K562 (cell line): Measurements from ENCODE around the gene CPLX1. TPM values are rescaled to one million over a fixed set of nuclear protein-coding genes. Genes with fewer than 3 reads are reported as not detected.

Source experiments
- ATAC-seq: fragments of 200-7000 bp; cut with Tn5 transposase; 3 replicates; pipeline ENCODE4 v1.9.1; 2020; ENCODE audit warnings: moderate library complexity
- BruUV-seq: library from RNA; stranded (reverse); fragments of 400-500 nt; replicated peaks from 2 replicates; lab custom pipeline; 2021; lab: Mats Ljungman, UMichigan
- CTCF ChIA-PET: fragments of 300-600 bp; formaldehyde crosslinking; extraction: SDS; loops from one replicate; lab custom pipeline; 2021; ENCODE audit warnings: low intra/inter-chr PET ratio; lab: Yijun Ruan, JAX
- POLR2A ChIA-PET: fragments of 300-600, 350-650 bp; sonication (Branson Sonifier 250); formaldehyde crosslinking; extraction: SDS; loops from one replicate; lab custom pipeline; 2021; ENCODE audit warnings: antibody characterized with exemption, inconsistent platforms; lab: Yijun Ruan, JAX
- DNase-seq, 4 experiments: peaks; one replicate each; pipeline versions ENCODE4 v3.0.0 to v3.0.0-alpha.2; 2011 to 2018; ENCODE audit warnings: low spot score in 3 of 4, mixed read lengths in 3 of 4; ENCODE audit errors: extremely low read depth in 1 of 4
- FAIRE-seq: peaks from 2 replicates; lab custom pipeline; 2011; peaks lifted over from hg19 to GRCh38; lab: Jason Lieb, UNC
- H2AFZ ChIP-seq: 2 replicates; pipeline ENCODE4 v1.6.0; 2011; ENCODE audit warnings: low read depth, low read length, control low read depth, inconsistent platforms
- H3K27ac ChIP-seq: fragments of 200-600 bp; 3 replicates; pipeline ENCODE4 v1.8.0; 2011; ENCODE audit warnings: low read depth, mild to moderate bottlenecking, control low read depth, inconsistent platforms, low read length, moderate library complexity, mixed read lengths; ENCODE audit errors: extremely low read depth
- H3K27me3 ChIP-seq, 2 experiments: fragments of 300-600 bp in 1 of 2; 2 replicates in 1 of 2; 3 replicates in 1 of 2; pipeline versions ENCODE4 v1.6.0 to v1.8.0; 2011; ENCODE audit warnings: inconsistent platforms in 2 of 2, low read length in 2 of 2, mild to moderate bottlenecking in 1 of 2, mixed read lengths in 1 of 2, moderate library complexity in 1 of 2; ENCODE audit not compliant: control insufficient read depth in 2 of 2, insufficient read depth in 2 of 2
- H3K36me3 ChIP-seq: fragments of 300-600 bp; 3 replicates; pipeline ENCODE4 v1.8.0; 2011; ENCODE audit warnings: mild to moderate bottlenecking, low read length, inconsistent platforms; ENCODE audit not compliant: control insufficient read depth, insufficient read depth
- H3K4me1 ChIP-seq, 2 experiments: fragments of 200-600 bp in 1 of 2; replicated peaks in 1 of 2; 2 replicates in 1 of 2; 3 replicates in 1 of 2; pipeline versions ENCODE4 v1.5.1 to v1.8.0; 2011; ENCODE audit warnings: inconsistent platforms in 2 of 2, low read length in 2 of 2, mild to moderate bottlenecking in 1 of 2, mixed read lengths in 1 of 2, moderate library complexity in 1 of 2; ENCODE audit not compliant: control insufficient read depth in 2 of 2, insufficient read depth in 2 of 2
- H3K4me2 ChIP-seq: 2 replicates; pipeline ENCODE4 v1.6.1; 2011; ENCODE audit warnings: low read length, control low read depth, inconsistent platforms, mixed read lengths; ENCODE audit not compliant: insufficient read depth
- H3K4me3 ChIP-seq: fragments of 200-600 bp; sonication (generic), shearing (Covaris generic); 2 replicates; pipeline ENCODE4 v1.5.1; 2016; ENCODE audit warnings: control low read depth, inconsistent platforms
- H3K79me2 ChIP-seq: fragments of 200-600 bp; 3 replicates; pipeline ENCODE4 v1.8.0; 2011; ENCODE audit warnings: low read length, inconsistent platforms; ENCODE audit not compliant: control insufficient read depth, insufficient read depth
- H3K9ac ChIP-seq, 2 experiments: 2 replicates each; pipeline versions ENCODE4 v1.6.0 to v1.6.1; 2011; ENCODE audit warnings: low read depth in 2 of 2, low read length in 2 of 2, control low read depth in 1 of 2, inconsistent platforms in 1 of 2, mild to moderate bottlenecking in 1 of 2, mixed read lengths in 1 of 2; ENCODE audit not compliant: insufficient read depth in 1 of 2
- H3K9me1 ChIP-seq: one replicate; pipeline ENCODE4 v1.6.0; 2011; ENCODE audit warnings: inconsistent platforms, mild to moderate bottlenecking, low read length, moderate library complexity; ENCODE audit not compliant: control insufficient read depth, insufficient read depth
- H3K9me3 ChIP-seq: replicated peaks from 2 replicates; pipeline ENCODE4 v1.5.1; 2011; ENCODE audit warnings: low read depth, low read length, inconsistent platforms; ENCODE audit not compliant: control insufficient read depth, insufficient read depth
- H4K20me1 ChIP-seq: replicated peaks from 2 replicates; pipeline ENCODE4 v1.6.1; 2011; ENCODE audit warnings: low read length, inconsistent platforms, mixed read lengths; ENCODE audit not compliant: control insufficient read depth, insufficient read depth
- ARID2 ChIP-seq: fragments of 450-650 bp; IDR thresholded peaks from 2 replicates; pipeline ENCODE4 v1.6.1; 2017; ENCODE audit warnings: antibody characterized with exemption, mild to moderate bottlenecking
- PHF8 ChIP-seq: fragments of 200-600 bp; sonication (generic); IDR thresholded peaks from 2 replicates; pipeline ENCODE4 v1.6.1; 2012; ENCODE audit warnings: mixed run types, mild to moderate bottlenecking, inconsistent platforms, low read length, moderate library complexity, borderline replicate concordance
- ZNF224 ChIP-seq: sonication (generic); formaldehyde crosslinking; IDR thresholded peaks from 2 replicates; pipeline ENCODE4 v1.8.0; 2022; ENCODE audit warnings: mild to moderate bottlenecking, missing genetic modification reagents
- WGBS: fragments of 100-300 bp; shearing (Covaris generic); methylation state at CpG from one replicate; pipeline ENCODE4 v1.1.6; 2016; ENCODE audit warnings: low coverage, mixed read lengths; ENCODE audit not compliant: insufficient coverage; ENCODE audit errors: missing lambda C conversion rate; 5-methylcytosine and 5-hydroxymethylcytosine counted together
- in situ Hi-C: fragments of 300-500 bp; cut with MboI; formaldehyde crosslinking; loops from 4 replicates; pipeline ENCODE4 v1.15.0; 2018; ENCODE audit warnings: inconsistent platforms, mixed read lengths
- intact Hi-C: fragments of 100-400 bp; cut with micrococcal nuclease; formaldehyde crosslinking; loops from 2 replicates; pipeline ENCODE4 v1.14.2; 2022
- polyA plus RNA-seq, 8 experiments: library from polyadenylated mRNA; depleted of rRNA in 4 of 8; stranded (reverse) in 5 of 8; unstranded in 3 of 8; fragments of >200 nt; fragmentation: Nextera tagmentation in 2 of 8; fragmentation: Illumina TruSeq in 1 of 8; extraction: Ambion mirVana in 2 of 8; extraction: Trizol in 1 of 8; gene quantifications; 2 replicates each; pipeline versions ENCODE4 v1.2.1 to v1.2.3, GENCODE V29; 2011 to 2014; ENCODE audit warnings: inconsistent platforms in 1 of 8, missing spikeins in 1 of 8
- total RNA-seq, 7 experiments: library from RNA; depleted of rRNA in 6 of 7; stranded (reverse); fragments of >200 nt in 6 of 7; fragmentation: Illumina TruSeq in 2 of 7; extraction: Trizol in 2 of 7; gene quantifications; 2 replicates each; pipeline versions ENCODE4 v1.2.1 to v1.2.3, GENCODE V29; 2011 to 2021; ENCODE audit warnings: low replicate concordance in 1 of 7
- TF ChIP-seq, protein P1 (sequence below): sonication (generic); formaldehyde crosslinking; IDR thresholded peaks from 2 replicates; pipeline ENCODE4 v1.8.1; 2023; ENCODE audit warnings: mild to moderate bottlenecking, missing genetic modification reagents

CPLX1 gene
- total and polyA plus RNA-seq, 9 of the 15 experiments (the other 6 are each of a cell fraction or from before 2014, with no cell fraction given) = 0.03 to 3.3 (median 0.17) TPM; not detected in 2

DNA sequence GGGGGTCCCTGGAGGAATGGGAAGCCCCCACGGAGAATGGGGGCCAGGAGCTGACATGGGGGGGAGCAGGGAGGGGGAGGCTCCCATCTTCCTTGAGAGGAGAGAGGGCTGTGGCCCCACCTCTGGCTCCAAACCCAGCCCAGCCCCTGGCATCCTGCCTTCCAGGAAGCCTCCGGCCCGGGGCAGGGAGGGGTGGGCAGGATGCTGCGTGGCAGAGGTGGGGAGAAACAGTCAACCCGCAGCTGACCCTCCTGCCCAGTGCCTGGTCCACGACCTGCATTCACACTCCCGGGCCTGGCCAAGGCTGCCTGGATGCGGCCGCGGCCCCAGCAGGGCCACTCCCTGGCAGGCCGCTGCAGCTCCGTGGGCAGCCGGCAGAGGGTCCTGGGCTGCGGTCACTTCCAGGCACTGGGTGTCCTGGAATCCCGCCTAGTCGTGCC lies 39.0 kb downstream of the CPLX1 start:
- no peaks in the 10 kb centered on the region for H3K36me3 ChIP-seq
- BruUV-seq = no TSS peak
- TF ChIP-seq ZNF224 (CRISPR knock-in tag) (no peak), PHF8 (no peak)
- H3K9ac ChIP-seq = no peak overlapping the region
- DNase-seq (no peak), FAIRE-seq (no peak), ATAC-seq (no peak)
- POLR2A ChIA-PET = no interaction called here
- H2AFZ ChIP-seq = no peak overlapping the region
- intact Hi-C loops (no loop called here), in situ Hi-C loops (no loop called here)
- no peak overlapping the region for H3K27ac ChIP-seq
- peaks cover 0 to 10% of the 10 kb centered on the region in 2 experiments; a peak in 1 of 5 replicates for H3K27me3 ChIP-seq
- H3K4me3 ChIP-seq = no peak overlapping the region
- peaks cover 5 to 81% of the 10 kb centered on the region in 2 experiments; a peak in 4 of 5 replicates for H3K4me1 ChIP-seq
- no peaks in the 10 kb centered on the region for H3K79me2 ChIP-seq
- no peaks in the 10 kb centered on the region for H3K9me3 ChIP-seq
- H3K9me1 ChIP-seq = no peaks in the 10 kb centered on the region
- CTCF ChIA-PET = no interaction called here
- WGBS = 67% methylated on average over 10 of the region's 16 CpGs
- H4K20me1 ChIP-seq = no peaks in the 10 kb centered on the region
- no peak overlapping the region for H3K4me2 ChIP-seq

DNA sequence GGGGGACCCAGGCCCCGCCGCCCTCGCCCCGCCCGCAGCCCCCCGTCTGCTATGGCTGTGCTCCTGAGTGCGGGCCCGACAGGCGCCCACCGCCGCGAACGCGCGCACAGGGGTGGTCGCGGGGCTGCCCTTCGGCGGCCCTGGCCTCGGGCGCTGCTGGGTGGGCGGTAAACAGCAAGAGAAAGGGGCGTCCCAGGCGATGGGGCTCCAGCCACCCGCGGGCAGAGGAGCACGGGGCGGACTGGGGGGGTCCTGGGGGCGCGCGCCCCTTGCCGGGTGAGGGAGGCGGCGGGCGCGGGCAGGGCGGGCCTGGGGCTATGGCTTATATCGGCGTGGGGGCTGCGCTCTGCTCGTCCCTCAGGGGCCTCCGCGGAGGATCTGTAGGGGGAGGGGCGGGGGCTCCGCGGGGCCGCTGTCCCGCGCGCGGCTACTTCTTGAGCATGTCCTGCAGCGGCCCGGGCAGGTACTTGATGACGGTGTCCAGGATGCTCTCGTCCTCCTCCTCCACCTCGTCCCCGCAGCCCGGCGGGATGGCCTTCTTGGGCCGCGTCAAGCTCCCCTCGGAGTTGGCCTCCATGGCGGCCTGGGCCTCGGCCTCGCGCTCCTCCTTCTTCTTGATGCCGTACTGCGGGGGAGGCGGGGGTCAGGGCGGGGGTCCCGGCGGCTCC lies 39.7 kb downstream of the CPLX1 start:
- Histone ChIP-seq H3K9me3 (no peaks in the 10 kb centered on the region), H3K36me3 (peaks cover 4% of the 10 kb centered on the region; the same call in 1 of the 3 replicates), H3K79me2 (peaks cover 5% of the 10 kb centered on the region), H3K4me3 (no peak overlapping the region), H3K27me3 (0 out of 5 replicates have a peak, but pooled peaks cover 0 to 5% of the 10 kb centered on the region in 2 experiments), H3K9ac (no peak overlapping the region), H3K4me1 (peaks cover 5 to 78% of the 10 kb centered on the region in 2 experiments; a peak in 4 of 5 replicates), H2AFZ (no peak overlapping the region), H4K20me1 (no peaks in the 10 kb centered on the region), H3K9me1 (no peaks in the 10 kb centered on the region), H3K27ac (no peak overlapping the region), H3K4me2 (no peak overlapping the region)
- no peak for ATAC-seq
- BruUV-seq = no TSS peak
- ChIA-PET CTCF (no interaction called here), POLR2A (no interaction called here)
- TF ChIP-seq, protein P1, sequence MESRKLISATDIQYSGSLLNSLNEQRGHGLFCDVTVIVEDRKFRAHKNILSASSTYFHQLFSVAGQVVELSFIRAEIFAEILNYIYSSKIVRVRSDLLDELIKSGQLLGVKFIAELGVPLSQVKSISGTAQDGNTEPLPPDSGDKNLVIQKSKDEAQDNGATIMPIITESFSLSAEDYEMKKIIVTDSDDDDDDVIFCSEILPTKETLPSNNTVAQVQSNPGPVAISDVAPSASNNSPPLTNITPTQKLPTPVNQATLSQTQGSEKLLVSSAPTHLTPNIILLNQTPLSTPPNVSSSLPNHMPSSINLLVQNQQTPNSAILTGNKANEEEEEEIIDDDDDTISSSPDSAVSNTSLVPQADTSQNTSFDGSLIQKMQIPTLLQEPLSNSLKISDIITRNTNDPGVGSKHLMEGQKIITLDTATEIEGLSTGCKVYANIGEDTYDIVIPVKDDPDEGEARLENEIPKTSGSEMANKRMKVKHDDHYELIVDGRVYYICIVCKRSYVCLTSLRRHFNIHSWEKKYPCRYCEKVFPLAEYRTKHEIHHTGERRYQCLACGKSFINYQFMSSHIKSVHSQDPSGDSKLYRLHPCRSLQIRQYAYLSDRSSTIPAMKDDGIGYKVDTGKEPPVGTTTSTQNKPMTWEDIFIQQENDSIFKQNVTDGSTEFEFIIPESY (CRISPR knock-in tag) = peak; percentile 58; the same call in 1 of the 2 replicates
- no peak for TF ChIP-seq ARID2
- DNase-seq = no peak
- intact Hi-C loops = no loop called here
- 90% methylated on average over 2 of the region's 72 CpGs for WGBS
- FAIRE-seq = no peak
- in situ Hi-C loops = no loop called here
